ENCODE measurements around the gene MISP.

The MISP gene

DNA sequence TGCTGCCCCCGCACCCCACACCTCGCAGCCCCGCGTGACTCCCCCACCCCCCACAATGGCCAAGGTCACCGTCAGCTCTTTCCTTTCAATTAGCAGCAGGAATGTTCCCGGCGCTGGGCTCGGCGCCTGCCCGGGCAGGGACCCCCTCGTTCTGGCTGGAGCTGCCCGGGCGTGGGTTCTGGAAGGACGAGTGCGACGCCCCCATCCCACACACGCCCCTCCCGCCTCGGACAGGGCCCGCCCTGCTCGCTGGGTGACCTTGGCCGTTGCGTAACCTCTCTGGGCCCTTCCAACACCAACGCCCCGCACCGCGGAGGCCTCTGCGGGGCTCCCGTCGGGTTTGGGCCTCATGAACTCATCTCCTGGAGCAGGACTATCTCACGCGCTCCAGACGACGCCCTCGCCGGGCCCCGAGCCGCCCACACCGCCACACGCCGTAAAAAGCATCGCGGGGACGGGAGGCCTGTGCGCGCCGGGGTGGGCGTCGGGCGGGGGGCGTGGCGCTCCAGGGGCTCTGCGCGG lies 31.9 kb upstream of the MISP start:
- H3K27me3 ChIP-seq (ENCODE audit: insufficient read depth, low read length) = no peaks in the 10 kb centered on the region
- H3K36me3 ChIP-seq (ENCODE audit: control insufficient read depth in 1 of 2, insufficient read depth in 2 of 2, low read length in 2 of 2) = peaks cover 0 to 4% of the 10 kb centered on the region in 2 experiments
- H3K14ac ChIP-seq (ENCODE audit: low read length) = no peak overlapping the region
- H2AFZ ChIP-seq (ENCODE audit: insufficient read depth, low read length, poor library complexity) = no peak overlapping the region
- H4K91ac ChIP-seq (ENCODE audit: low read depth, low read length) = no peak overlapping the region
- no peak overlapping the region for H2BK5ac ChIP-seq (ENCODE audit: low read depth, low read length, poor library complexity)
- no peak overlapping the region for H2BK120ac ChIP-seq (ENCODE audit: insufficient read depth, low read length, poor library complexity)
- no peak overlapping the region for H3K4ac ChIP-seq (ENCODE audit: low read depth, low read length)
- no peak for DNase-seq
- H3K4me1 ChIP-seq (ENCODE audit: control insufficient read depth in 1 of 2, insufficient read depth in 2 of 2, low read length in 2 of 2) = no peaks in the 10 kb centered on the region
- H3K9me3 ChIP-seq (ENCODE audit: insufficient read depth, low read depth, low read length) = peaks cover 8% of the 10 kb centered on the region
- no peak overlapping the region for H3K9ac ChIP-seq (ENCODE audit: low read length)
- H3K79me2 ChIP-seq (ENCODE audit: control insufficient read depth, insufficient read depth, low read length, poor library complexity) = no peaks in the 10 kb centered on the region
- H3K23ac ChIP-seq (ENCODE audit: low read length) = no peak overlapping the region
- H3K79me1 ChIP-seq (ENCODE audit: low read length) = no peaks in the 10 kb centered on the region
- H3K4me3 ChIP-seq (ENCODE audit: low read depth, low read length) = no peak overlapping the region
- H3K27ac ChIP-seq (ENCODE audit: low read depth, low read length) = no peak overlapping the region
- no peak overlapping the region for H3K18ac ChIP-seq (ENCODE audit: low read length)
- H4K12ac ChIP-seq (ENCODE audit: low read depth, low read length) = no peak overlapping the region
- H2BK12ac ChIP-seq (ENCODE audit: low read length) = no peak overlapping the region
- no peak overlapping the region for H2AK5ac ChIP-seq (ENCODE audit: low read length)
- no peak overlapping the region for H4K8ac ChIP-seq (ENCODE audit: low read depth, low read length)
- WGBS (ENCODE audit: extremely low coverage, insufficient coverage, insufficient read length) = no CpG with 5 or more reads among the region's 54 CpGs
- no peak overlapping the region for H3K4me2 ChIP-seq (ENCODE audit: low read length)

DNA sequence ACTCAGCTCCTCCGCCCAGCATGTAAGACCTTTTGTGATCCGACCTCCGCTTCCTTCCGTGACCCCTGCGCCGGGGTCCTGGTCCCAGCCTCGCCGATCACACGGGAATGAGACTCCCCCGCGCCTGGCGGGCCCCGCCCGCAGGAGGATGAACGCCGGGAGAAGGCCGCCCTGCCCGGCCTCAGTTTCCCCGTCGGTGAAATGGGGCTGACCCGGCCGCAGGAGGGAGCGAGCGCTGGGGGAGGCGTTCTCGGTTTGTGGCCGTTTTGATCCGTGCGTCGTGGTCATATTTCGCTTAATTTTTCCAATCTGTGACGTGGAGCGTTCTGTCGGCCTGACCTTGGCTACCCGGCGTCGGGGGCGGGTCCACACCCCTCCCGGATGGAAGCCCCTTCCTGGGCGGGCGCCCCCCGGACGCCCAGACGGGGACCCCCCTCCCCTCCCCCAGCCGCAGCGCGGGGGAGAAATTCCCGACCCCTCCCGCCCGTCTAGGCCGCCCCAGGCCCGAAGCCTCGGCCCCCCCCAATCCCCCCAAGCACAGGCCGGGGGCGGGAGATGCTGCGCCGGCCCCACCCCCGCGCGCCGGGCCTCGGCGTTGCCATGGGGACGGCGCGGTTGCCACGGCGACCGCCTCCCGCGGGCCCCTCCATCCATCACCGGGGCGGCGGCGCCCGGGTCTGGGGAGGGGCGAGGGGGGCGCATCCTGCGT lies 31.1 kb upstream of the MISP start:
- Histone ChIP-seq H3K14ac (ENCODE audit: low read length) (no peak overlapping the region), H2BK12ac (ENCODE audit: low read length) (no peak overlapping the region), H2AK5ac (ENCODE audit: low read length) (no peak overlapping the region), H3K18ac (ENCODE audit: low read length) (no peak overlapping the region), H2AFZ (ENCODE audit: insufficient read depth, low read length, poor library complexity) (no peak overlapping the region), H4K12ac (ENCODE audit: low read depth, low read length) (no peak overlapping the region), H3K79me1 (ENCODE audit: low read length) (no peaks in the 10 kb centered on the region), H2BK5ac (ENCODE audit: low read depth, low read length, poor library complexity) (no peak overlapping the region), H3K4ac (ENCODE audit: low read depth, low read length) (no peak overlapping the region), H2BK120ac (ENCODE audit: insufficient read depth, low read length, poor library complexity) (no peak overlapping the region), H3K27me3 (ENCODE audit: insufficient read depth, low read length) (no peaks in the 10 kb centered on the region), H3K36me3 (ENCODE audit: control insufficient read depth in 1 of 2, insufficient read depth in 2 of 2, low read length in 2 of 2) (peaks cover 0 to 4% of the 10 kb centered on the region in 2 experiments), H3K9ac (ENCODE audit: low read length) (no peak overlapping the region), H3K4me1 (ENCODE audit: control insufficient read depth in 1 of 2, insufficient read depth in 2 of 2, low read length in 2 of 2) (no peaks in the 10 kb centered on the region), H3K4me3 (ENCODE audit: low read depth, low read length) (no peak overlapping the region), H4K91ac (ENCODE audit: low read depth, low read length) (no peak overlapping the region), H3K4me2 (ENCODE audit: low read length) (no peak overlapping the region), H3K9me3 (ENCODE audit: insufficient read depth, low read depth, low read length) (peaks cover 8% of the 10 kb centered on the region), H3K23ac (ENCODE audit: low read length) (no peak overlapping the region), H4K8ac (ENCODE audit: low read depth, low read length) (no peak overlapping the region), H3K79me2 (ENCODE audit: control insufficient read depth, insufficient read depth, low read length, poor library complexity) (no peaks in the 10 kb centered on the region), H3K27ac (ENCODE audit: low read depth, low read length) (no peak overlapping the region)
- DNase-seq = no peak
- no CpG with 5 or more reads among the region's 79 CpGs for WGBS (ENCODE audit: extremely low coverage, insufficient coverage, insufficient read length)

DNA sequence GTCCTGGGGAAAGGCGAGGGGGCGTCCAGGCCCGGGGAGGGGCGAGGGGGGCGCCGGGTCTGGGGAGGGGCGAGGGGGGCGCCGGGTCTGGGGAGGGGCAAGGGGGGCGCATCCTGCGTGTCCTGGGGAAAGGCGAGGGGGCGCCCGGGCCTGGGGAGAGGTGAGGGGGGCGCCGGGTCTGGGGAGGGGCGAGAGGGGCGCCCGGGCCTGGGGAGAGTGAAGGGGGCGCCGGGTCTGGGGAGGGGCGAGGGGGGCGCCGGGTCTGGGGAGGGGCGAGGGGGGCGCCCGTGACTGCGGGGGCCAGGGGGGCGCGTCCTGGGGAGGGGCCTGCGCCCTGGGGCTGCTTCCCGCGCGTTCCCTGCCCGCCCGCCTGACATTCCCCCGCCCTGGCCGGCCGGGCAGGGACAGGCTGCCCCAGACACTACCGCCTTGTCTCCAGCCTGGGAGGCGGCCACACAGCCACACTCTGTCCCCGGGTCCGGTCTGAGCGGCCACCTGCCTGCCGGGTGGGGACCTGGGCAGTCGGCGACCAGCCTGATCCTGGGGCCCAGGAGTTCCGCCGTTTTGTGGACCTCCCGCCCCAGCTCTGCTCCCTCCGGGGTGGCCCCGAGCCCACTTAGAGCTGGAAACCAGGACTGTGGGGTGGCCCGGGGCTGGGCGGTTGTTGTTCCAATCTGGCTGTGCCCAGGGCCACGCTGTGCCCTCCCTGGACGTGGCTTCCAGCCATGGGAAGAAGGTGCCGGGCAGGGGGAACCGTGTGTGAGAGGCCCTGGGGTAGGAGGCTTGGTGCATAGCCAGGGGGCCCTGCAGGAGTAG lies 30.4 kb upstream of the MISP start:
- peaks cover 0 to 2% of the 10 kb centered on the region in 2 experiments for H3K36me3 ChIP-seq (ENCODE audit: control insufficient read depth in 1 of 2, insufficient read depth in 2 of 2, low read length in 2 of 2)
- H3K18ac ChIP-seq (ENCODE audit: low read length) = no peak overlapping the region
- H3K4me2 ChIP-seq (ENCODE audit: low read length) = no peak overlapping the region
- H3K27me3 ChIP-seq (ENCODE audit: insufficient read depth, low read length) = no peaks in the 10 kb centered on the region
- peaks cover 4% of the 10 kb centered on the region for H3K9me3 ChIP-seq (ENCODE audit: insufficient read depth, low read depth, low read length)
- no peak overlapping the region for H3K4me3 ChIP-seq (ENCODE audit: low read depth, low read length)
- H4K8ac ChIP-seq (ENCODE audit: low read depth, low read length) = no peak overlapping the region
- H3K4ac ChIP-seq (ENCODE audit: low read depth, low read length) = no peak overlapping the region
- no peak overlapping the region for H3K23ac ChIP-seq (ENCODE audit: low read length)
- H3K79me1 ChIP-seq (ENCODE audit: low read length) = no peaks in the 10 kb centered on the region
- DNase-seq = no peak
- WGBS (ENCODE audit: extremely low coverage, insufficient coverage, insufficient read length) = no CpG with 5 or more reads among the region's 58 CpGs
- H2AK5ac ChIP-seq (ENCODE audit: low read length) = no peak overlapping the region
- no peaks in the 10 kb centered on the region for H3K79me2 ChIP-seq (ENCODE audit: control insufficient read depth, insufficient read depth, low read length, poor library complexity)
- no peak overlapping the region for H2BK12ac ChIP-seq (ENCODE audit: low read length)
- no peak overlapping the region for H3K9ac ChIP-seq (ENCODE audit: low read length)
- no peak overlapping the region for H2BK120ac ChIP-seq (ENCODE audit: insufficient read depth, low read length, poor library complexity)
- H2AFZ ChIP-seq (ENCODE audit: insufficient read depth, low read length, poor library complexity) = no peak overlapping the region
- no peak overlapping the region for H2BK5ac ChIP-seq (ENCODE audit: low read depth, low read length, poor library complexity)
- no peaks in the 10 kb centered on the region for H3K4me1 ChIP-seq (ENCODE audit: control insufficient read depth in 1 of 2, insufficient read depth in 2 of 2, low read length in 2 of 2)
- H4K91ac ChIP-seq (ENCODE audit: low read depth, low read length) = no peak overlapping the region
- no peak overlapping the region for H3K14ac ChIP-seq (ENCODE audit: low read length)
- no peak overlapping the region for H3K27ac ChIP-seq (ENCODE audit: low read depth, low read length)
- no peak overlapping the region for H4K12ac ChIP-seq (ENCODE audit: low read depth, low read length)

DNA sequence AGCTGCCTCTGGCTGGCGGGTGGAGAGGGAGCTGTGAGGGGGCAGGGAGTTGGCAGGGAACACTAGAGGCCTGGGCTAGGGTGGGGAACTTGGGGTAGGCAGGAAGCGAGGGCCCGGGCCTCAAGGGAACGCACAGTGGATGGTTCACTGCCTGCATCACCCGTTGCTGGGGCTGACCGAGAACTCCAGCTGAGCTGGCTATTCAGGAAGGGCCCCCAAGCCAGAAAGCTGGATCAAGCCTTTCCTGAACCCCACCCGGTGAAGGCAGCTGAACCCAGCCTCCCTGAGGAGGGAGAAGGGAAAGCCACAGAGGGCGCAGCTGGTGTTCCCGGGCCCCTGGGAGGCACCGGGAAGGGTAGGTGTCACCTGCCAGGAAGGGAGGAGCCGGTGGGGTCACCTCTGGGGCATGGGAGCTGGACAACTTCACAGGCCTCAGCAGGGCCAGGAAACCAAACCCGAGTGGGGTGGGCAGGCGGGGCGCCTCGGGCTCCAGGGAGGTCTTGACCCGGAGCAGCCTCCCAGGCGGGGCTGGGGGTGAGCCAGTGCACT lies 28.3 kb upstream of the MISP start:
- Histone ChIP-seq H3K23ac (ENCODE audit: low read length) (no peak overlapping the region), H3K14ac (ENCODE audit: low read length) (no peak overlapping the region), H2AK5ac (ENCODE audit: low read length) (no peak overlapping the region), H2BK120ac (ENCODE audit: insufficient read depth, low read length, poor library complexity) (no peak overlapping the region), H3K18ac (ENCODE audit: low read length) (no peak overlapping the region), H3K4me3 (ENCODE audit: low read depth, low read length) (no peak overlapping the region), H2BK5ac (ENCODE audit: low read depth, low read length, poor library complexity) (no peak overlapping the region), H3K27me3 (ENCODE audit: insufficient read depth, low read length) (no peaks in the 10 kb centered on the region), H3K9me3 (ENCODE audit: insufficient read depth, low read depth, low read length) (no peaks in the 10 kb centered on the region), H3K27ac (ENCODE audit: low read depth, low read length) (no peak overlapping the region), H3K36me3 (ENCODE audit: control insufficient read depth in 1 of 2, insufficient read depth in 2 of 2, low read length in 2 of 2) (peaks cover 0 to 2% of the 10 kb centered on the region in 2 experiments), H2AFZ (ENCODE audit: insufficient read depth, low read length, poor library complexity) (no peak overlapping the region), H4K91ac (ENCODE audit: low read depth, low read length) (no peak overlapping the region), H3K4me1 (ENCODE audit: control insufficient read depth in 1 of 2, insufficient read depth in 2 of 2, low read length in 2 of 2) (no peaks in the 10 kb centered on the region), H4K8ac (ENCODE audit: low read depth, low read length) (no peak overlapping the region), H3K79me2 (ENCODE audit: control insufficient read depth, insufficient read depth, low read length, poor library complexity) (no peaks in the 10 kb centered on the region), H3K4ac (ENCODE audit: low read depth, low read length) (no peak overlapping the region), H2BK12ac (ENCODE audit: low read length) (no peak overlapping the region), H3K9ac (ENCODE audit: low read length) (no peak overlapping the region), H3K4me2 (ENCODE audit: low read length) (no peak overlapping the region), H4K12ac (ENCODE audit: low read depth, low read length) (no peak overlapping the region), H3K79me1 (ENCODE audit: low read length) (no peaks in the 10 kb centered on the region)
- no peak for DNase-seq
- no CpG with 5 or more reads among the region's 17 CpGs for WGBS (ENCODE audit: extremely low coverage, insufficient coverage, insufficient read length)

Data from trophoblast cell (in vitro differentiated cells and primary cell).